CD4-positive, CD25-positive, alpha-beta regulatory T cell (primary cell): ENCODE data around the gene TMEM214. TPM values are rescaled to one million over a fixed set of nuclear protein-coding genes. Genes with fewer than 3 reads are reported as not detected.
A peak's percentile ranks its signal among the peaks of the same experiment; 100 is the strongest.

Source experiments
- ATAC-seq, 2 donors: fragments of 150-1000 bp; cut with Tn5 transposase; one replicate each; pipeline ENCODE4 v1.10.0; 2021; ENCODE audit warnings: low read depth in 2 of 2, moderate number of reproducible peaks in 2 of 2, moderate library complexity in 1 of 2
- DNase-seq, 3 donors: peaks; one replicate each; pipeline versions ENCODE4 v3.0.0 to v3.0.0-alpha.2; 2012 to 2022; ENCODE audit warnings: mixed read lengths in 1 of 3
- H3K27ac ChIP-seq: one replicate; pipeline ENCODE4 v1.7.0; 2013; ENCODE audit warnings: mild to moderate bottlenecking, low read length; ENCODE audit not compliant: insufficient read depth, poor library complexity, severe bottlenecking
- H3K27me3 ChIP-seq: one replicate; pipeline ENCODE4 v1.7.0; 2013; ENCODE audit warnings: low read length; ENCODE audit not compliant: control insufficient read depth, insufficient read depth
- H3K36me3 ChIP-seq: one replicate; pipeline ENCODE4 v1.7.0; 2013; ENCODE audit warnings: mild to moderate bottlenecking, low read length, moderate library complexity; ENCODE audit not compliant: control insufficient read depth, insufficient read depth
- H3K4me1 ChIP-seq: 2 replicates; pipeline ENCODE4 v1.7.0; 2013; ENCODE audit warnings: mild to moderate bottlenecking, low read length; ENCODE audit not compliant: insufficient read depth, control insufficient read depth, poor library complexity, severe bottlenecking
- H3K4me3 ChIP-seq: one replicate; pipeline ENCODE4 v1.7.0; 2013; ENCODE audit warnings: low read depth, mild to moderate bottlenecking, low read length, moderate library complexity
- H3K9me3 ChIP-seq, 2 experiments: 1 replicate in 1 of 2; 2 replicates in 1 of 2; pipeline ENCODE4 v1.7.0; 2013; ENCODE audit warnings: low read length in 2 of 2, mild to moderate bottlenecking in 1 of 2, moderate library complexity in 1 of 2; ENCODE audit not compliant: control insufficient read depth in 2 of 2
- H3K27ac Mint-ChIP-seq, 3 donors: one replicate each; pipeline ENCODE4 v1.8.0; 2020 to 2022; ENCODE audit warnings: mild to moderate bottlenecking in 3 of 3, mixed read lengths in 3 of 3, moderate library complexity in 2 of 3
- H3K27me3 Mint-ChIP-seq: one replicate; pipeline ENCODE4 v1.8.0; 2022; ENCODE audit warnings: mild to moderate bottlenecking, mixed read lengths
- H3K36me3 Mint-ChIP-seq: one replicate; pipeline ENCODE4 v1.8.0; 2020; ENCODE audit warnings: mixed read lengths
- H3K4me1 Mint-ChIP-seq, 4 donors: one replicate each; pipeline ENCODE4 v1.8.0; 2020 to 2022; ENCODE audit warnings: mixed read lengths in 4 of 4, mild to moderate bottlenecking in 1 of 4
- H3K4me3 Mint-ChIP-seq, 4 donors: one replicate each; pipeline ENCODE4 v1.8.0; 2020 to 2022; ENCODE audit warnings: mild to moderate bottlenecking in 4 of 4, mixed read lengths in 4 of 4, moderate library complexity in 3 of 4
- H3K9me3 Mint-ChIP-seq, 7 donors: one replicate each; pipeline ENCODE4 v1.8.0; 2020 to 2022; ENCODE audit warnings: mixed read lengths in 7 of 7, mild to moderate bottlenecking in 3 of 7, moderate library complexity in 2 of 7
- polyA plus RNA-seq, 4 donors: library from polyadenylated mRNA; unstranded; fragments of 300-500 nt; fragmentation: Illumina TruSeq; gene quantifications; one replicate each; pipeline ENCODE4 v1.2.3, GENCODE V29; 2021
- total RNA-seq: library from RNA; stranded (reverse); gene quantifications from one replicate; pipeline ENCODE4 v1.2.3, GENCODE V29; 2022

Gene TMEM214
- total and polyA plus RNA-seq, 5 donors from 2014 or later, result 17.6 to 43.3 (median 20.3) TPM

GRCh38 chr2:27042159-27042661, 9.4 kb downstream of the TMEM214 start:
- no peak overlapping the region for H3K4me3 ChIP-seq
- no peaks in the 10 kb centered on the region for H3K9me3 ChIP-seq
- H3K27ac Mint-ChIP-seq, result peak overlapping the region in 1 of 3 donors; percentile 20
- H3K4me1 Mint-ChIP-seq, result peaks cover 0 to 3% (median under 1%) of the 10 kb centered on the region in 4 donors
- no peak for DNase-seq
- peak in 1 of 2 donors; percentile 64 for ATAC-seq
- no peaks in the 10 kb centered on the region for H3K9me3 Mint-ChIP-seq
- H3K27me3 Mint-ChIP-seq, result no peaks in the 10 kb centered on the region
- H3K4me3 Mint-ChIP-seq, result no peak overlapping the region
- no peaks in the 10 kb centered on the region for H3K4me1 ChIP-seq
- no peaks in the 10 kb centered on the region for H3K27me3 ChIP-seq
- H3K27ac ChIP-seq, result no peak overlapping the region
- peaks cover 26% of the 10 kb centered on the region for H3K36me3 Mint-ChIP-seq
- peaks cover 40% of the 10 kb centered on the region for H3K36me3 ChIP-seq

- H3K36me3 ChIP-seq, result peaks cover 31% of the 10 kb centered on the region
- DNase-seq, result no peak
- peaks cover 20% of the 10 kb centered on the region for H3K36me3 Mint-ChIP-seq
- no peaks in the 10 kb centered on the region for H3K27me3 ChIP-seq
- no peak overlapping the region for H3K4me3 ChIP-seq
- no peak overlapping the region for H3K27ac ChIP-seq
- peaks cover under 1% of the 10 kb centered on the region for H3K27me3 Mint-ChIP-seq
- no peaks in the 10 kb centered on the region for H3K4me1 ChIP-seq
- H3K9me3 Mint-ChIP-seq, result no peaks in the 10 kb centered on the region
- H3K4me1 Mint-ChIP-seq, result peaks cover 0 to 3% (median under 1%) of the 10 kb centered on the region in 4 donors
- ATAC-seq, result no peak
- no peaks in the 10 kb centered on the region for H3K9me3 ChIP-seq
- no peak overlapping the region for H3K4me3 Mint-ChIP-seq
- peak overlapping the region in 1 of 3 donors; percentile 32 for H3K27ac Mint-ChIP-seq
Observed at GRCh38 chr2:27042985-27043634, 10.3 kb downstream of the TMEM214 start.

GRCh38 chr2:27049422-27050280, 16.9 kb downstream of the TMEM214 start:
- Mint-ChIP-seq H3K4me1 (peaks cover 11 to 25% (median 15%) of the 10 kb centered on the region in 4 donors), H3K36me3 (peaks cover 8% of the 10 kb centered on the region), H3K9me3 (peaks cover 0 to 9% (median 3%) of the 10 kb centered on the region in 7 donors), H3K4me3 (peak overlapping the region; percentile 98 to 99 (median 99)), H3K27ac (peak overlapping the region; percentile 99 to 100 (median 100)), H3K27me3 (peaks cover 22% of the 10 kb centered on the region)
- peaks cover 4% of the 10 kb centered on the region for H3K36me3 ChIP-seq
- H3K27me3 ChIP-seq, result no peaks in the 10 kb centered on the region
- DNase-seq (peak in 2 of 3 donors; percentile 48 to 54), ATAC-seq (peak; percentile 3 to 4)
- no peaks in the 10 kb centered on the region for H3K9me3 ChIP-seq
- peak overlapping the region; percentile 87 for H3K27ac ChIP-seq
- H3K4me1 ChIP-seq, result peaks cover 14% of the 10 kb centered on the region
- peak overlapping the region; percentile 96 for H3K4me3 ChIP-seq

GRCh38 chr2:27050281-27050995, 17.7 kb downstream of the TMEM214 start:
- peaks cover 22% of the 10 kb centered on the region for H3K27me3 Mint-ChIP-seq

GRCh38 chr2:27050996-27051901, 18.5 kb downstream of the TMEM214 start, which contains the start of gene AGBL5:
Gene AGBL5 (plus strand): TSS chr2:27051668. CDS start chr2:27052959, 1,291 bp downstream.
- Histone ChIP-seq H3K36me3 (peaks cover 16% of the 10 kb centered on the region), H3K9me3 (no peaks in the 10 kb centered on the region), H3K27ac (peak within 1 kb of the TSS; percentile 87), H3K4me3 (peak within 1 kb of the TSS; percentile 96), H3K27me3 (no peaks in the 10 kb centered on the region), H3K4me1 (peaks cover 14% of the 10 kb centered on the region)
- peaks cover 22% of the 10 kb centered on the region for H3K27me3 Mint-ChIP-seq
- H3K27ac Mint-ChIP-seq, result peak within 1 kb of the TSS; percentile 99 to 100 (median 100)
- peaks cover 11 to 25% (median 16%) of the 10 kb centered on the region in 4 donors for H3K4me1 Mint-ChIP-seq
- peak within 1 kb of the TSS; percentile 98 to 99 (median 99) for H3K4me3 Mint-ChIP-seq
- H3K9me3 Mint-ChIP-seq, result peaks cover 0 to 9% (median 3%) of the 10 kb centered on the region in 7 donors
- ATAC-seq (peak; percentile 81 to 85), DNase-seq (peak; percentile 94 to 97 (median 96))
- peaks cover 11% of the 10 kb centered on the region for H3K36me3 Mint-ChIP-seq

More at GRCh38 chr2:27050281-27050995, 17.7 kb downstream of the TMEM214 start:
- Histone ChIP-seq H3K9me3 (no peaks in the 10 kb centered on the region), H3K27me3 (no peaks in the 10 kb centered on the region), H3K4me3 (peak overlapping the region; percentile 96), H3K4me1 (peaks cover 14% of the 10 kb centered on the region), H3K27ac (peak overlapping the region; percentile 87), H3K36me3 (peaks cover 8% of the 10 kb centered on the region)
- ATAC-seq, result peak; percentile 58 to 63
- H3K4me3 Mint-ChIP-seq, result peak overlapping the region; percentile 98 to 99 (median 99)
- peaks cover 0 to 9% (median 3%) of the 10 kb centered on the region in 7 donors for H3K9me3 Mint-ChIP-seq
- H3K4me1 Mint-ChIP-seq, result peaks cover 11 to 25% (median 15%) of the 10 kb centered on the region in 4 donors
- H3K36me3 Mint-ChIP-seq, result peaks cover 11% of the 10 kb centered on the region
- DNase-seq, result peak; percentile 83 to 94 (median 92)
- H3K27ac Mint-ChIP-seq, result peak overlapping the region; percentile 99 to 100 (median 100)

- Histone ChIP-seq H3K36me3 (peaks cover 21% of the 10 kb centered on the region), H3K4me3 (peak overlapping the region; percentile 61), H3K27me3 (no peaks in the 10 kb centered on the region), H3K4me1 (peaks cover 14% of the 10 kb centered on the region), H3K9me3 (no peaks in the 10 kb centered on the region), H3K27ac (peak overlapping the region; percentile 87)
- H3K9me3 Mint-ChIP-seq, result peaks cover 0 to 9% (median 3%) of the 10 kb centered on the region in 7 donors
- peaks cover 22% of the 10 kb centered on the region for H3K27me3 Mint-ChIP-seq
- peak overlapping the region; percentile 82 to 100 (median 83) for H3K27ac Mint-ChIP-seq
- H3K4me3 Mint-ChIP-seq, result peak overlapping the region; percentile 88 to 99 (median 96)
- no peak for ATAC-seq
- peak in 1 of 3 donors; percentile 57 for DNase-seq
- H3K4me1 Mint-ChIP-seq, result peaks cover 11 to 25% (median 18%) of the 10 kb centered on the region in 4 donors
- H3K36me3 Mint-ChIP-seq, result peaks cover 11% of the 10 kb centered on the region
Observed at GRCh38 chr2:27051902-27052645, 19.3 kb downstream of the TMEM214 start.
